CD8-positive, alpha-beta memory T cell (primary cell): Measurements from ENCODE around the gene TRIM77. TPM values are rescaled to one million over a fixed set of nuclear protein-coding genes. Genes with fewer than 3 reads are reported as not detected.
"Not testable (repeated sequence)": the region's sequence is repeated elsewhere in the genome, so short reads cannot be mapped to it uniquely, and the experiment has no call there.

ENCODE experiments used
- CTCF ChIA-PET: fragments of 350-600 bp; sonication (Branson Sonifier 250); formaldehyde crosslinking; loops from one replicate; lab custom pipeline; 2021; ENCODE audit warnings: antibody characterized with exemption; lab: Charles Lee
- POLR2A ChIA-PET: fragments of 350-600 bp; sonication (Branson Sonifier 250); formaldehyde crosslinking; loops from one replicate; lab custom pipeline; 2021; ENCODE audit warnings: antibody characterized with exemption; lab: Charles Lee
- DNase-seq, 5 donors: peaks; one replicate each; pipeline versions ENCODE4 v3.0.0 to v3.0.0-alpha.2; 2020 to 2022; ENCODE audit warnings: mixed read lengths in 1 of 5
- H3K27ac ChIP-seq: one replicate; pipeline ENCODE4 v1.7.0; 2013; ENCODE audit warnings: low read depth, mild to moderate bottlenecking, low read length, moderate library complexity
- H3K27me3 ChIP-seq: 2 replicates; pipeline ENCODE4 v1.7.0; 2013; ENCODE audit warnings: low read length, mild to moderate bottlenecking; ENCODE audit not compliant: insufficient read depth, poor library complexity, severe bottlenecking
- H3K36me3 ChIP-seq: 2 replicates; pipeline ENCODE4 v1.7.0; 2013; ENCODE audit warnings: mild to moderate bottlenecking, low read length, moderate library complexity; ENCODE audit not compliant: insufficient read depth
- H3K4me1 ChIP-seq: 2 replicates; pipeline ENCODE4 v1.7.0; 2013; ENCODE audit warnings: mild to moderate bottlenecking, low read length, moderate library complexity; ENCODE audit not compliant: insufficient read depth
- H3K4me3 ChIP-seq: 2 replicates; pipeline ENCODE4 v1.7.0; 2013; ENCODE audit warnings: mild to moderate bottlenecking, low read length
- H3K9me3 ChIP-seq: 2 replicates; pipeline ENCODE4 v1.7.0; 2013; ENCODE audit warnings: mild to moderate bottlenecking, low read length
- H3K27ac Mint-ChIP-seq, 8 donors: one replicate each; pipeline ENCODE4 v1.8.0; 2020 to 2021; ENCODE audit warnings: mixed read lengths in 8 of 8, mild to moderate bottlenecking in 6 of 8, inconsistent platforms in 3 of 8, moderate library complexity in 3 of 8
- H3K27me3 Mint-ChIP-seq, 2 donors: one replicate each; pipeline ENCODE4 v1.8.0; 2020 to 2021; ENCODE audit warnings: mixed read lengths in 2 of 2, mild to moderate bottlenecking in 1 of 2, moderate library complexity in 1 of 2
- H3K36me3 Mint-ChIP-seq, 3 donors: one replicate each; pipeline ENCODE4 v1.8.0; 2020 to 2021; ENCODE audit warnings: mixed read lengths in 3 of 3, inconsistent platforms in 1 of 3, mild to moderate bottlenecking in 1 of 3
- H3K4me1 Mint-ChIP-seq, 3 donors: one replicate each; pipeline ENCODE4 v1.8.0; 2020 to 2021; ENCODE audit warnings: mixed read lengths in 3 of 3, inconsistent platforms in 1 of 3, mild to moderate bottlenecking in 1 of 3
- H3K4me3 Mint-ChIP-seq, 7 donors: one replicate each; pipeline ENCODE4 v1.8.0; 2020 to 2021; ENCODE audit warnings: mixed read lengths in 7 of 7, mild to moderate bottlenecking in 6 of 7, moderate library complexity in 4 of 7, inconsistent platforms in 2 of 7
- H3K9me3 Mint-ChIP-seq, 5 donors: one replicate each; pipeline ENCODE4 v1.8.0; 2020 to 2022; ENCODE audit warnings: mixed read lengths in 5 of 5, mild to moderate bottlenecking in 3 of 5, moderate library complexity in 2 of 5, inconsistent platforms in 1 of 5
- polyA plus RNA-seq: library from polyadenylated mRNA; unstranded; fragments of 300-500 nt; fragmentation: Illumina TruSeq; gene quantifications from one replicate; pipeline ENCODE4 v1.2.3, GENCODE V29; 2021
- total RNA-seq, 2 experiments: library from RNA; stranded (reverse); gene quantifications; one replicate each; pipeline ENCODE4 v1.2.3, GENCODE V29; 2021

Gene TRIM77
- total and polyA plus RNA-seq, 3 experiments from 2014 or later, result not detected

- H3K4me1 Mint-ChIP-seq, POLR2A ChIA-PET, H3K27ac ChIP-seq, H3K4me3 Mint-ChIP-seq, H3K27me3 Mint-ChIP-seq, H3K4me3 ChIP-seq, H3K27ac Mint-ChIP-seq, CTCF ChIA-PET, DNase-seq, H3K9me3 ChIP-seq, H3K4me1 ChIP-seq, H3K36me3 ChIP-seq, H3K27me3 ChIP-seq, H3K36me3 Mint-ChIP-seq: not testable (repeated sequence)
- H3K9me3 Mint-ChIP-seq, result peaks cover 4 to 17% (median 14%) of the 10 kb centered on the region in 5 donors
These were observed 3.0 kb upstream of the TRIM77 start for GRCh38 chr11:89707080-89707479.

DNA sequence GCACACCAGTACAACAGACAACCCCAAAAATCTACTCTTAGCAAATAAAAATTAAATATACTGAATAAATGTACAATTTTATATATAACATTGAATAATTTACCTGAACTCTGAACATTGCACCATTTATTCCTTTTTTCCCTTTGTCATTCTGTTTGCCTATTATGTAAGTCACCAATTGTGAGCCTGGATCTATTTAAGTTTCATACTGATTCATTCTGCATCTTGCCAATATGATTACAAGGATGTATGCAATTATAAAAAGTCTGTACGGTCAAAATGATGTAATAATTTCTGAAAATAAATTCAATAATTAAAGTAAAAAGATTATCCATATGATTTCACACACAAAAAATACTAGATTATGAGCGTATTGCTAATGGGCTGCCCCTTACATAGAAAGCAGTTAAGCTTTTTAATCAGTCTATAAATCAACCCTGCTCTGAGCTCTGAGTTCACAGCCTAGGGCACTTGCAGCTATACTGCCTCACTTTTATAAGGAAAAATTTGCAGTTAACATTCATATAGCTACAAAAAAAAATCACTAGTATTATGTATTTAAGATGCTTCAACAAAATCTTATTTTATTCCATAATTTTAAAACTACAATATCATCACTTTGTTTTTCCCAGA, 14.9 kb downstream of the TRIM77 start:
- H3K36me3 Mint-ChIP-seq, H3K27ac ChIP-seq, H3K4me1 ChIP-seq, POLR2A ChIA-PET, H3K4me3 Mint-ChIP-seq, H3K27ac Mint-ChIP-seq, H3K27me3 Mint-ChIP-seq, CTCF ChIA-PET, DNase-seq, H3K4me3 ChIP-seq, H3K4me1 Mint-ChIP-seq, H3K9me3 ChIP-seq, H3K27me3 ChIP-seq, H3K9me3 Mint-ChIP-seq, H3K36me3 ChIP-seq: not testable (repeated sequence)

GRCh38 chr11:89730215-89730614, 20.1 kb downstream of the TRIM77 start:
- H3K9me3 Mint-ChIP-seq, H3K27ac Mint-ChIP-seq, CTCF ChIA-PET: not testable (repeated sequence)

GRCh38 chr11:89736566-89736965, 26.5 kb downstream of the TRIM77 start:
- no peak overlapping the region for H3K4me3 Mint-ChIP-seq
- Histone ChIP-seq H3K27ac (no peak overlapping the region), H3K9me3 (no peaks in the 10 kb centered on the region), H3K4me3 (no peak overlapping the region), H3K36me3 (no peaks in the 10 kb centered on the region), H3K4me1 (no peaks in the 10 kb centered on the region), H3K27me3 (no peaks in the 10 kb centered on the region)
- DNase-seq, result no peak
- peaks cover 0 to 8% (median 0%) of the 10 kb centered on the region in 5 donors for H3K9me3 Mint-ChIP-seq
- H3K36me3 Mint-ChIP-seq, result no peaks in the 10 kb centered on the region
- no peaks in the 10 kb centered on the region for H3K27me3 Mint-ChIP-seq
- POLR2A ChIA-PET, result no interaction called here
- no peak overlapping the region for H3K27ac Mint-ChIP-seq
- CTCF ChIA-PET, result no interaction called here
- H3K4me1 Mint-ChIP-seq, result no peaks in the 10 kb centered on the region

More at GRCh38 chr11:89730215-89730614, 20.1 kb downstream of the TRIM77 start:
- DNase-seq, H3K4me1 Mint-ChIP-seq, POLR2A ChIA-PET, H3K4me3 Mint-ChIP-seq, H3K27ac ChIP-seq, H3K27me3 ChIP-seq, H3K4me1 ChIP-seq, H3K9me3 ChIP-seq, H3K36me3 ChIP-seq, H3K27me3 Mint-ChIP-seq, H3K4me3 ChIP-seq, H3K36me3 Mint-ChIP-seq: not testable (repeated sequence)

GRCh38 chr11:89737116-89737515, 27.0 kb downstream of the TRIM77 start:
- ChIA-PET POLR2A (no interaction called here), CTCF (no interaction called here)
- no peak for DNase-seq
- H3K27me3 Mint-ChIP-seq, result no peaks in the 10 kb centered on the region
- Histone ChIP-seq H3K4me3 (no peak overlapping the region), H3K4me1 (no peaks in the 10 kb centered on the region), H3K36me3 (no peaks in the 10 kb centered on the region), H3K27ac (no peak overlapping the region), H3K9me3 (no peaks in the 10 kb centered on the region), H3K27me3 (no peaks in the 10 kb centered on the region)
- no peaks in the 10 kb centered on the region for H3K4me1 Mint-ChIP-seq
- H3K36me3 Mint-ChIP-seq, result no peaks in the 10 kb centered on the region
- H3K4me3 Mint-ChIP-seq, result no peak overlapping the region
- H3K27ac Mint-ChIP-seq, result no peak overlapping the region
- peaks cover 0 to 8% (median 0%) of the 10 kb centered on the region in 5 donors for H3K9me3 Mint-ChIP-seq

- H3K27me3 ChIP-seq, CTCF ChIA-PET, H3K4me1 Mint-ChIP-seq, H3K4me3 Mint-ChIP-seq, H3K4me3 ChIP-seq, H3K27ac Mint-ChIP-seq, H3K36me3 ChIP-seq, POLR2A ChIA-PET, H3K36me3 Mint-ChIP-seq, H3K9me3 Mint-ChIP-seq, H3K27me3 Mint-ChIP-seq, H3K9me3 ChIP-seq, H3K27ac ChIP-seq, H3K4me1 ChIP-seq, DNase-seq: not testable (repeated sequence)
These were observed 31.3 kb downstream of the TRIM77 start for GRCh38 chr11:89741406-89741805.

DNA sequence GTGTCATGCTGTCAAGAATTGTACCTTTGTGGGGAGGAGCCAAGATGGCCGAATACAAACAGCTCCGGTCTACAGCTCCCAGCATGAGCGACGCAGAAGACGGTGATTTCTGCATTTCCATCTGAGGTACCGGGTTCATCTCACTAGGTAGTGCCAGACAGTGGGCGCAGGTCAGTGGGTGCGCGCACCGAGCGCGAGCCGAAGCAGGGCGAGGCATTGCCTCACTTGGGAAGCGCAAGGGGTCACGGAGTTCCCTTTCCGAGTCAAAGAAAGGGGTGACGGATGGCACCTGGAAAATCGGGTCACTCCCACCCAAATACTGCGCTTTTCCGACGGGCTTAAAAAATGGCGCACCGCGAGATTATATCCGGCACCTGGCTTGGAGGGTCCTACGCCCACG, 34.1 kb downstream of the TRIM77 start:
- H3K27me3 ChIP-seq, H3K4me1 Mint-ChIP-seq, H3K36me3 Mint-ChIP-seq, H3K4me3 ChIP-seq, H3K9me3 ChIP-seq, H3K27ac Mint-ChIP-seq, DNase-seq, H3K4me1 ChIP-seq, POLR2A ChIA-PET, H3K4me3 Mint-ChIP-seq, H3K36me3 ChIP-seq, CTCF ChIA-PET, H3K9me3 Mint-ChIP-seq, H3K27me3 Mint-ChIP-seq, H3K27ac ChIP-seq: not testable (repeated sequence)

DNA sequence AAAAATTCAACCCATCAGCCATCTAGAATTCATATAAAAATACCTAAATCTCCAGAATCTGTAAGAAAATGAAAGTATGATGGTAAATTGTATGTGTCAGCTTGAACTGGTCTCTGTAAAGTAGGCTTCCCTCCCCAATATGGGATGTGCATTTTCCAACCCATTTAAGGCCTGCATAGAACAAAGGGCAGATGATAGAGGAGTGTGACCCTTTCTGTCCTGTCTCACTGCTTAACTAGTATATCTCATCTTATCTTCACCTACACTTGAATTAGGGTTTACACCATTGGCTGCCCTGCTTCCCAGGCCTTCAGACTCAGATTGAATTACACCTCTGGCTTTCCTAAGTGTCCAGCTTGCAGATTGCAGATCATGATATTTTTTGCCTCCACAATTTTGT, 40.7 kb downstream of the TRIM77 start:
- H3K9me3 Mint-ChIP-seq, H3K36me3 Mint-ChIP-seq, H3K27ac Mint-ChIP-seq, POLR2A ChIA-PET, H3K27me3 Mint-ChIP-seq, H3K4me1 ChIP-seq, H3K4me1 Mint-ChIP-seq, DNase-seq, H3K36me3 ChIP-seq, H3K27ac ChIP-seq, H3K9me3 ChIP-seq, CTCF ChIA-PET, H3K27me3 ChIP-seq, H3K4me3 Mint-ChIP-seq, H3K4me3 ChIP-seq: not testable (repeated sequence)
